Activated CD8-positive, alpha-beta memory T cell treated with anti-CD3 and anti-CD28 coated beads for 1 hour (primary cell): ENCODE measurements around the gene NTSR1.

Experiments
- DNase-seq, 2 donors: peaks; one replicate each; pipeline ENCODE4 v3.0.0-alpha.2; 2020; ENCODE audit warnings: low read depth in 1 of 2; ENCODE audit errors: extremely low read depth in 1 of 2

The NTSR1 gene

GRCh38 chr20:62779417-62779685, 70.7 kb downstream of the NTSR1 start:
- no peak for DNase-seq

GRCh38 chr20:62780204-62780603, 71.6 kb downstream of the NTSR1 start:
- no peak for DNase-seq

- DNase-seq, result no peak
These were observed 72.1 kb downstream of the NTSR1 start for GRCh38 chr20:62780696-62781095.

GRCh38 chr20:62782149-62782892, 73.7 kb downstream of the NTSR1 start:
- no peak for DNase-seq

GRCh38 chr20:62782893-62783278, 74.2 kb downstream of the NTSR1 start:
- no peak for DNase-seq

- no peak for DNase-seq
These were observed 75.9 kb downstream of the NTSR1 start for GRCh38 chr20:62784497-62784896.

- DNase-seq, result no peak
These were observed 76.8 kb downstream of the NTSR1 start for GRCh38 chr20:62785393-62785792.

- DNase-seq, result no peak
These were observed 77.5 kb downstream of the NTSR1 start for GRCh38 chr20:62786157-62786556.

GRCh38 chr20:62787321-62787720, 78.7 kb downstream of the NTSR1 start:
- no peak for DNase-seq

GRCh38 chr20:62787866-62788265, 79.2 kb downstream of the NTSR1 start:
- DNase-seq, result no peak

GRCh38 chr20:62788607-62789006, 80.0 kb downstream of the NTSR1 start:
- DNase-seq, result no peak

- DNase-seq, result no peak
These were observed 81.4 kb downstream of the NTSR1 start for GRCh38 chr20:62790075-62790474.

- peak in 1 of 2 donors; percentile 42 for DNase-seq
These were observed 82.9 kb downstream of the NTSR1 start for GRCh38 chr20:62791301-62792181.

- no peak for DNase-seq
These were observed 83.7 kb downstream of the NTSR1 start for GRCh38 chr20:62792182-62792939.

- DNase-seq, result no peak
These were observed 84.5 kb downstream of the NTSR1 start for GRCh38 chr20:62792940-62793756.

- DNase-seq, result no peak
These were observed 85.0 kb downstream of the NTSR1 start for GRCh38 chr20:62793757-62794006.

GRCh38 chr20:62794007-62794724, 85.5 kb downstream of the NTSR1 start:
- DNase-seq, result peak; percentile 81 to 87

- peak in 1 of 2 donors; percentile 49 for DNase-seq
These were observed 86.6 kb downstream of the NTSR1 start for GRCh38 chr20:62795023-62795761.

GRCh38 chr20:62796699-62797491, 88.3 kb downstream of the NTSR1 start:
- no peak for DNase-seq
